WTC11 (cell line): Measurements from ENCODE around the gene NRXN3. TPM values are rescaled to one million over a fixed set of nuclear protein-coding genes. Genes with fewer than 3 reads are reported as not detected.

Experiments
- ATAC-seq: fragments of 200-7000 bp; cut with Tn5 transposase; 2 replicates; pipeline ENCODE4 v1.10.0; 2021; ENCODE audit warnings: mild to moderate bottlenecking, moderate library complexity
- CTCF ChIA-PET: fragments of 300-600 bp; sonication (Branson Sonifier 250); formaldehyde crosslinking; loops from one replicate; lab custom pipeline; 2021; ENCODE audit warnings: antibody characterized with exemption; lab: Charles Lee
- POLR2A ChIA-PET: fragments of 350-600 bp; sonication (Branson Sonifier 250); formaldehyde crosslinking; loops from one replicate; lab custom pipeline; 2021; ENCODE audit warnings: antibody characterized with exemption; lab: Charles Lee
- DNase-seq: peaks from one replicate; pipeline ENCODE4 v3.0.0; 2021; ENCODE audit warnings: low spot score
- H3K27ac Mint-ChIP-seq: 2 replicates; pipeline ENCODE4 v1.8.0; 2021; ENCODE audit warnings: mixed read lengths
- H3K27me3 Mint-ChIP-seq: 2 replicates; pipeline ENCODE4 v1.8.0; 2021; ENCODE audit warnings: low read depth, mild to moderate bottlenecking, moderate library complexity, mixed read lengths
- H3K36me3 Mint-ChIP-seq: 2 replicates; pipeline ENCODE4 v1.8.0; 2021; ENCODE audit warnings: mixed read lengths
- H3K4me1 Mint-ChIP-seq: 2 replicates; pipeline ENCODE4 v1.8.0; 2022; ENCODE audit warnings: mixed read lengths
- H3K4me3 Mint-ChIP-seq: 2 replicates; pipeline ENCODE4 v1.8.0; 2021; ENCODE audit warnings: mild to moderate bottlenecking, moderate library complexity, mixed read lengths
- H3K9me3 Mint-ChIP-seq: 2 replicates; pipeline ENCODE4 v1.8.0; 2021; ENCODE audit warnings: mixed read lengths
- CBFB ChIP-seq: sonication (generic); formaldehyde crosslinking; IDR thresholded peaks from 2 replicates; pipeline ENCODE4 v1.8.1; 2022; ENCODE audit warnings: mild to moderate bottlenecking, low read depth, missing genetic modification reagents
- FOXJ3 ChIP-seq: sonication (generic); formaldehyde crosslinking; IDR thresholded peaks from 2 replicates; pipeline ENCODE4 v1.9.0; 2021; ENCODE audit warnings: missing genetic modification reagents, mild to moderate bottlenecking, borderline replicate concordance
- GTF2I ChIP-seq: fragments of 250-450 bp; sonication (Bioruptor Pico); conservative IDR thresholded peaks from 2 replicates; pipeline ENCODE4 v1.4.0; 2021; ENCODE audit warnings: mild to moderate bottlenecking
- KAT7 ChIP-seq: sonication (generic); formaldehyde crosslinking; IDR thresholded peaks from 2 replicates; pipeline ENCODE4 v1.8.1; 2023; ENCODE audit warnings: missing genetic modification reagents, mild to moderate bottlenecking, borderline replicate concordance
- NR1H2 ChIP-seq: sonication (generic); formaldehyde crosslinking; IDR thresholded peaks from 2 replicates; pipeline ENCODE4 v1.9.0; 2021; ENCODE audit warnings: mild to moderate bottlenecking, moderate library complexity, missing genetic modification reagents
- NR2C2 ChIP-seq: sonication (generic); formaldehyde crosslinking; IDR thresholded peaks from 2 replicates; pipeline ENCODE4 v1.8.0; 2022; ENCODE audit warnings: mild to moderate bottlenecking, missing genetic modification reagents
- NR3C1 ChIP-seq: sonication (generic); formaldehyde crosslinking; conservative IDR thresholded peaks from 2 replicates; pipeline ENCODE4 v1.8.1; 2023; ENCODE audit warnings: low read depth, mild to moderate bottlenecking, missing genetic modification reagents
- PRDM15 ChIP-seq: sonication (generic); formaldehyde crosslinking; IDR thresholded peaks from 2 replicates; pipeline ENCODE4 v1.8.0; 2022; ENCODE audit warnings: missing genetic modification reagents
- SMAD3 ChIP-seq: sonication (generic); formaldehyde crosslinking; IDR thresholded peaks from 2 replicates; pipeline ENCODE4 v1.8.0; 2022; ENCODE audit warnings: missing genetic modification reagents, mild to moderate bottlenecking, borderline replicate concordance
- SMAD4 ChIP-seq: sonication (generic); formaldehyde crosslinking; IDR thresholded peaks from 2 replicates; pipeline ENCODE4 v1.8.0; 2022; ENCODE audit warnings: mild to moderate bottlenecking, missing genetic modification reagents
- ZNF121 ChIP-seq: sonication (generic); formaldehyde crosslinking; IDR thresholded peaks from 2 replicates; pipeline ENCODE4 v1.8.0; 2023; ENCODE audit warnings: missing genetic modification reagents
- ZNF263 ChIP-seq: sonication (generic); formaldehyde crosslinking; IDR thresholded peaks from 2 replicates; pipeline ENCODE4 v1.8.1; 2022; ENCODE audit warnings: low read depth, mild to moderate bottlenecking, moderate library complexity, missing genetic modification reagents
- ZNF317 ChIP-seq: sonication (generic); formaldehyde crosslinking; IDR thresholded peaks from 2 replicates; pipeline ENCODE4 v1.8.1; 2023; ENCODE audit warnings: low read depth, mild to moderate bottlenecking, moderate library complexity, missing genetic modification reagents, borderline replicate concordance
- ZNF416 ChIP-seq: fragments of 250-450 bp; sonication (Bioruptor Pico); IDR thresholded peaks from 2 replicates; pipeline ENCODE4 v1.9.0; 2021; ENCODE audit warnings: mild to moderate bottlenecking, inconsistent platforms
- ZNF423 ChIP-seq: fragments of 250-450 bp; sonication (Bioruptor Pico); IDR thresholded peaks from 2 replicates; pipeline ENCODE4 v2.1.2; 2022; ENCODE audit warnings: mild to moderate bottlenecking, moderate library complexity
- ZNF425 ChIP-seq: fragments of 250-450 bp; sonication (Bioruptor Pico); conservative IDR thresholded peaks from 2 replicates; pipeline ENCODE4 v1.9.0; 2021; ENCODE audit warnings: mild to moderate bottlenecking
- ZNF532 ChIP-seq: fragments of 250-450 bp; sonication (Bioruptor Pico); IDR thresholded peaks from 2 replicates; pipeline ENCODE4 v1.9.0; 2021; ENCODE audit warnings: mild to moderate bottlenecking, borderline replicate concordance
- total RNA-seq: library from RNA; stranded (reverse); gene quantifications from 3 replicates; pipeline ENCODE4 v1.2.3, GENCODE V29; 2021
- TF ChIP-seq, protein P1 (sequence below): sonication (generic); formaldehyde crosslinking; IDR thresholded peaks from 2 replicates; pipeline ENCODE4 v1.8.1; 2023; ENCODE audit warnings: mild to moderate bottlenecking, missing genetic modification reagents, moderate library complexity
- TF ChIP-seq, protein P2 (sequence below): sonication (generic); formaldehyde crosslinking; conservative IDR thresholded peaks from 2 replicates; pipeline ENCODE4 v1.8.1; 2023; ENCODE audit warnings: mild to moderate bottlenecking, low read depth, missing genetic modification reagents, moderate library complexity

NRXN3 gene
- total RNA-seq, 1 experiment from 2014 or later, result 3.0 TPM

GRCh38 chr14:79271122-79271521 lies 1100.9 kb downstream of the NRXN3 start:
- no peak overlapping the region for H3K4me3 Mint-ChIP-seq
- H3K27me3 Mint-ChIP-seq, result no peaks in the 10 kb centered on the region; the same call in 1 of the 2 replicates
- POLR2A ChIA-PET, result no interaction called here
- CTCF ChIA-PET, result no interaction called here
- no peak overlapping the region for H3K27ac Mint-ChIP-seq
- DNase-seq (no peak), ATAC-seq (no peak)
- H3K36me3 Mint-ChIP-seq, result 0 out of 2 replicates have a peak, but pooled peaks cover 5% of the 10 kb centered on the region
- 0 out of 2 replicates have a peak, but pooled peaks cover 3% of the 10 kb centered on the region for H3K4me1 Mint-ChIP-seq
- H3K9me3 Mint-ChIP-seq, result peaks cover 11% of the 10 kb centered on the region
- TF ChIP-seq ZNF423 (no peak), SMAD3 (CRISPR knock-in tag) (no peak), SMAD4 (no peak), ZNF425 (no peak), NR2C2 (CRISPR knock-in tag) (no peak), KAT7 (CRISPR knock-in tag) (no peak), NR1H2 (CRISPR knock-in tag) (no peak), ZNF317 (CRISPR knock-in tag) (no peak), CBFB (no peak), ZNF416 (CRISPR knock-in tag) (no peak), PRDM15 (no peak)

GRCh38 chr14:79274641-79275291 lies 1104.6 kb downstream of the NRXN3 start:
- Mint-ChIP-seq H3K4me3 (no peak overlapping the region), H3K36me3 (0 out of 2 replicates have a peak, but pooled peaks cover 3% of the 10 kb centered on the region), H3K9me3 (peaks cover 7% of the 10 kb centered on the region), H3K27ac (no peak overlapping the region), H3K27me3 (peaks cover 30% of the 10 kb centered on the region), H3K4me1 (0 out of 2 replicates have a peak, but pooled peaks cover 3% of the 10 kb centered on the region)
- POLR2A ChIA-PET, result no interaction called here
- CTCF ChIA-PET, result no interaction called here
- no peak for DNase-seq
- TF ChIP-seq, protein P1, sequence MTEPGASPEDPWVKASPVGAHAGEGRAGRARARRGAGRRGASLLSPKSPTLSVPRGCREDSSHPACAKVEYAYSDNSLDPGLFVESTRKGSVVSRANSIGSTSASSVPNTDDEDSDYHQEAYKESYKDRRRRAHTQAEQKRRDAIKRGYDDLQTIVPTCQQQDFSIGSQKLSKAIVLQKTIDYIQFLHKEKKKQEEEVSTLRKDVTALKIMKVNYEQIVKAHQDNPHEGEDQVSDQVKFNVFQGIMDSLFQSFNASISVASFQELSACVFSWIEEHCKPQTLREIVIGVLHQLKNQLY (CRISPR knock-in tag), result no peak
- no peak for TF ChIP-seq GTF2I (CRISPR knock-in tag)
- ATAC-seq, result no peak

DNA sequence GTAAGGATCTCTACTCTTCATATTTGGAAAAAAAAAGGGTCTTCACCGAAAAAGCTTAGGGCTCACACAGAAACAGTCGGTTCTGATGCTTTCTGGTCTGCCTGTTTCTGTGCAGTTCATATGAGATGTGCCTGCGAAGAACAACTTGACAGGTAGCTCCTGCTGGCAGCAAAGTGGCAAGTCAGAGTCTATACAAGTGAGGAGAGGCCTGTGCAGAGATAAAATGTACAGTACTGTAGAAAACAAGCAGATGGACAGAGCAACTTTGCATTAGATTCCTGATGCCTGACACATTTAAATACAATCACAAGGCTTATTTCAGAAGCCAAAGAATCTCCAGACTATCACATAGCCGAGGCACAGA lies 1105.1 kb downstream of the NRXN3 start:
- Mint-ChIP-seq H3K36me3 (0 out of 2 replicates have a peak, but pooled peaks cover 5% of the 10 kb centered on the region), H3K27ac (no peak overlapping the region)
- TF ChIP-seq FOXJ3 (no peak), ZNF121 (CRISPR knock-in tag) (no peak), ZNF532 (no peak), ZNF263 (CRISPR knock-in tag) (no peak), NR3C1 (no peak)
- TF ChIP-seq, protein P2, sequence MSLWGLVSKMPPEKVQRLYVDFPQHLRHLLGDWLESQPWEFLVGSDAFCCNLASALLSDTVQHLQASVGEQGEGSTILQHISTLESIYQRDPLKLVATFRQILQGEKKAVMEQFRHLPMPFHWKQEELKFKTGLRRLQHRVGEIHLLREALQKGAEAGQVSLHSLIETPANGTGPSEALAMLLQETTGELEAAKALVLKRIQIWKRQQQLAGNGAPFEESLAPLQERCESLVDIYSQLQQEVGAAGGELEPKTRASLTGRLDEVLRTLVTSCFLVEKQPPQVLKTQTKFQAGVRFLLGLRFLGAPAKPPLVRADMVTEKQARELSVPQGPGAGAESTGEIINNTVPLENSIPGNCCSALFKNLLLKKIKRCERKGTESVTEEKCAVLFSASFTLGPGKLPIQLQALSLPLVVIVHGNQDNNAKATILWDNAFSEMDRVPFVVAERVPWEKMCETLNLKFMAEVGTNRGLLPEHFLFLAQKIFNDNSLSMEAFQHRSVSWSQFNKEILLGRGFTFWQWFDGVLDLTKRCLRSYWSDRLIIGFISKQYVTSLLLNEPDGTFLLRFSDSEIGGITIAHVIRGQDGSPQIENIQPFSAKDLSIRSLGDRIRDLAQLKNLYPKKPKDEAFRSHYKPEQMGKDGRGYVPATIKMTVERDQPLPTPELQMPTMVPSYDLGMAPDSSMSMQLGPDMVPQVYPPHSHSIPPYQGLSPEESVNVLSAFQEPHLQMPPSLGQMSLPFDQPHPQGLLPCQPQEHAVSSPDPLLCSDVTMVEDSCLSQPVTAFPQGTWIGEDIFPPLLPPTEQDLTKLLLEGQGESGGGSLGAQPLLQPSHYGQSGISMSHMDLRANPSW (CRISPR knock-in tag), result no peak

More for the DNA sequence above, 1105.1 kb downstream of the NRXN3 start:
- ChIA-PET POLR2A (no interaction called here), CTCF (no interaction called here)
- DNase-seq, result no peak
- Mint-ChIP-seq H3K27me3 (peaks cover 35% of the 10 kb centered on the region), H3K4me3 (no peak overlapping the region), H3K9me3 (peaks cover 5% of the 10 kb centered on the region), H3K4me1 (peaks cover 7% of the 10 kb centered on the region)
- no peak for ATAC-seq
